ENCODE results near the gene BMX.

The BMX gene

GRCh38 chrX:15500497-15500966 lies at the start of gene BMX:
Gene BMX, plus strand, starts transcription at chrX:15500807. Its CDS starts 7,547 bp downstream, at chrX:15508354.
- no peak for ATAC-seq

DNA sequence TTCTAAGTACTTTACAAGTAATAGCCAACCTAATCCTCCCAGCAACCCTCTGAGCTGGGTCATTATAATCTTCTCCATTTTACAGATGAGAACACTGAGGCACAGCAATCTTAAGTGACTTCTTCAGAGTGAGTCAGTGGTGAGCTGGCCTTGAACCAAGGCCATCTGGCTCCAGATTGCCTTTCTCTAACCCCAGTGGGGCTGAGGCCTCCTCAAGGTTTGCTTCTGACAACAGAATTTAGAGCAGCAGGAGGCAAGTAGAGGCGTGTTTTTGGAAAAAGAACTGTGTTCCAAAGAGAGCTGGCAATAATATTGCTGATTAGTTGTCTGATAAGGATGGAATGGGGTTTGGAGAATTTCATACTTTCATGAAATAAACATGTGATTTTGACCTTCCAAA lies 48.7 kb upstream of the BMX start:
- no peak for ATAC-seq

DNA sequence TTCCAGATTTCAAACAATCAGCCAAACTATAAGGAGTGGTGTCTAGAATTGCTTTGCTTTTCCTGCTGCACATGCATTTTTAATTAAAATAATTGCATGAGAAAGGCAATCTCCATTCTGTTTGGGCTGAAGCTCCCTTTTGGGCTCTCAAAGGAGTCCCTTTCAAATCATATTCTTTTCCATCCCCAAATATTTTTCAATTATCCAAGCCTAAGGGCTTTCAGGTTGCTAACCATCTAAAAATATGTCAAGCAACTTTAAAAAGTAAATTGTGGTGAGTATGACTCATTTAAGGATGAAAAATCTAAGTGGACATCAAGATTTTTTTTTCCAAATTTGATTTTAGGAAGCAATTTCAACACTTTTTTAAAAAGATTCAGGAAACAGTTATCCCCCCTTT lies 35.9 kb upstream of the BMX start:
- no peak for ATAC-seq

DNA sequence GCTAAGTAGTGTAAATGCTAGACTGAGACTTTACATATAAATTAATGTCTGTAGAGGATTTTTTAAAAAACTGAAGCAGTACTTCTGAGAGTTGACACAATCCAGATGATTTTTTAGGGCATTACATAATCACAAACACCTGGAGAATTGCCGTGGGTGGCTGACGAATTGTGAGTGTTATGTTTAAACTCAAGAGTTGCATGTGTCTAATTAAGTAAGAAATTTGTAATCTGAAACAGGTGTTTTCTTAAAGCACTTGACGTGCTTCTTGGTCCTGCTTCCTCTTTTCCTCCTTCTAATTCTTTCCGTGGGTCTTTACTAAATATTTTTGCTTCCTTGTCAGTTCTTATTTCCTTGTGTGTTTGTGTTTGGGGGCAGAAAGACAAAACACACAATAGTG lies 35.3 kb upstream of the BMX start:
- no peak for ATAC-seq

GRCh38 chrX:15465896-15466651 lies 34.5 kb upstream of the BMX start:
- no peak for ATAC-seq

DNA sequence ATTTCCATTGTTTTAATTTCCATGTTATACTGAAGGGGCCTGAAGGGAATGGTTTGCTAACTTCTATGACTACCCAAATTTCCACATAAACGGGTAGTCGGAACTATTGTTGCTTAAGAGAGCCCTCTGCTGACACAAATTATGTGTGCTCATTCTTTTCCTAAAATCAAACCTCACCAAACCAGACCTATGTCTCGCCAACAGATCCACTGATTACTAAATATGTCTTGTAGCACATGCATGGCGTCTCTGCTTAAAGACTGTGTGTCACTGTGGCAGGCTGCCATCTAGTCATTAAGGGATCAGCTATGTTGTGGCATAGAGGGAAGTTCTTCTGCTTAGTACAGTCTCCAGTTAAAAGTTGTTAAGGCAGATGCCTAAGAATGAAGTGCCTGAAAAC lies 32.6 kb upstream of the BMX start:
- ATAC-seq = no peak

- no peak for ATAC-seq
Observed at GRCh38 chrX:15469613-15470012, 31.0 kb upstream of the BMX start.

- ATAC-seq = peak; percentile 66 to 69
Observed at GRCh38 chrX:15471028-15471427, 29.6 kb upstream of the BMX start.

GRCh38 chrX:15472531-15472930 lies 28.1 kb upstream of the BMX start:
- ATAC-seq = no peak

DNA sequence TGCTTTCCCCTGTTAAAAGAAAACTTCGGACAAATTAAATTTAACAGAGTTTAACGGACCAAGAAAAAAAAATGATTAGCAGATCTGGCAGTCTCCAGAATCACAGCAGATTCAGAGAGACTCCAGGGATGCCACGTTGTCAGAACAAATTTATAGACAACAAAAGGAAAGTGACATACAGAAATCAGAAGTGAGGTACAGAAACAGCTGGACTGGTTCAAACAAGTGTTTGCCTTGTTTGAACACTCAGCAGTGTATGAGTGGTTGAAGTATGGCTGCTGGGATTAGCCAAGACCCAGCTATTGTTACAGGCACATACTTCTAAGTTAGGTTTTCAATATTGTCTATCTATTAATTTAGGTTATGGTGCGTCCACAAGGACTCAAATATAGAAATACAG lies 26.6 kb upstream of the BMX start:
- no peak for ATAC-seq

DNA sequence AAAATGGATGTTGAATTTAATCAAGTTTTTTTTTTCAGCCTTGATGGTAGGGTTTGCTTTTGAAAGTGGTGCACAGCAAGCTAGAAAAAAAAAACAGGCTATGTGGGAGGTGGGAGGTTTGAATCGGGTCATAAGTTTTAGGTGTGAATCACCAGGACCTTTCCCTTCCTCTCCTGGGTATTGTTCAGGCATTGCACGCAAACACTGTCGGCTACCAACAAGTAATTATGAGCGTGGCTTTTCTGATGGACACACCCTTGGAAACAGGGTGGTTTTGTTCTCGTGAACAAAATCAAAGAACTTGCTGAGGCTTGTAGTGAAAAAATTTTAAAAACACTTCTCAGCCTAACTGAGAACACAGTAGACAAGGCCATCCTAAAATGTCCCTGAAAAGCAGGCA lies 25.6 kb upstream of the BMX start:
- no peak for ATAC-seq

GRCh38 chrX:15475486-15475885 lies 25.1 kb upstream of the BMX start:
- no peak for ATAC-seq

DNA sequence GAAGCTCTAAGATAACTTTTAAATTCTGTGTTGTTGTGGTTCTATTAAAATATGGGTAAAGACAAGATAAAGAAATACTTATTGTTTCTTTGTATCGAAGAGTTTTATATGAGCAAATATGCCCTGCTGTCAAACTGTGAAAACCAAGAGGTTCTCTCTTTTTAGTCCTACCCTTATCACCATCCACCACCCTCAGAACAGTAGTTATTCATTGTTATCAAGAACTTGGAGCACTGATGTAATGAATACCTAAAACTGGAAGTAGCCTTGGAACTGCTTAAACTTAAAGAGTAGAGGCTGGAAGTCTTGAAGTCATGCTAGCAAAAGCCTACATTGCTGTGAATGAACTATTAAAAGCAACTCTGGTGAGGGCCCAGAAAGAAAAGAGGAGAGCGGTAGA lies 16.7 kb upstream of the BMX start:
- ATAC-seq = no peak

DNA sequence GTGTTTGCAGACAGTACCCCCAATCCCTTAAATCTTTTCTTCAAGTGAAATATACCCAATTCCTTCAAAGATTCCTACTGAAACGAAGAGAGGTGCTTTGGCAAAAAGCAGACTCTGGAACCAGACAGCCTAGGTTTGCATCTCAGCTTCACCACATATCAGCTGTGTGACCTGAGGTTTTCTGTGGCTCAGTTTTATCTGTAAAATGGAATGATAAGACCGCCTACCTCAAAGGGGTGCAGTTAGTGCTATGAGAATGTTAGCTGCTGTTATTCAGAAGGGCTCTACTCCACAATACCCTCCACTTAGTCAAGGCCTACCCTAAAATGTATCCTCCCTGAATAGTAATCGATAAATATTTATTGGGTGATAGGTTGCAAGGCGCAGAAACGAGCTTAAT lies 8.1 kb upstream of the BMX start:
- ATAC-seq = no peak

DNA sequence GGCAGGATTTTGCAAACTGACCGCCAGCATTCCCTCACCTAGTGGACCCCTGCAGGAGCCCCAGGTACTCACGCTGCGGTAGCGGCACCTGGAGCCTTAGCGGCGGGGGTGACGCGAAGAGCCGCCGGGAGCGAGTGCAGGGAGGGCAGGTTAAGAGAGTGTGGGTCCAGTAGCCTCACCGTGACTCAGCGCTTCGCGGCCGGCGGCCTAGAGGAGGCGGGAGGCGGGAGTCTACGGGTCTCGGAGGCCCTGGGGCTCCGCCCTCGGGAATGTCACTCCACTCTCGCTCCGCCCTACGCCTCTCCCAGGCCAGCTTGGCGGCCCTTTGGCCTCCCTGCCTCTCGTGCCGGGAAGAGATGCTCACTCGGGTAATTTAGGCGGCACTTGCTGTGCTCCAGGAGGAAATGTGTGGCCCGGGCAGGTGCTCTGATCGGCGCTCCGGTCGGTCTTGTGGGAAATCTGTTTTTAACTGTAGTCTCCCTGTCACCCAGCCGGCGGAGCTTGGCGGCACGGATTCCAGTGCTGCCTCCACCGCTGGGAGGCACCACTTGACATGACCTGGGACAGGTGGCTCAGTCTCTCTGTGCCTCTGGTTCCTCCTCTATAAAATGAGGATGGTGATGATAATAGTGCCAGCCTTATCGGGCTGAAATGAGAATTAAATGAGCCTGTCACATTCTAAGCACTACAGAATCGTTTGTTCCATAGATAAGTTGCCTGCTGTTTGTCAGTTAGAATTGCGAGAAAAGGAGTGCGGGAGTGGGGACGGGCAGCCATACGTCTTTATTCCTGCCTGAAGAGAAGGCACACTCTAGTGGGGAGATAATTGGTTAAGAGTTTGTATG lies 7.3 kb upstream of the BMX start, which contains the start of gene PIR:
PIR (minus strand) TSS at position 216 of the 845 bp plus-strand sequence. CDS start 2,076 bp downstream, outside the sequence.
- peak; percentile 92 to 93 for ATAC-seq

- ATAC-seq = no peak
Observed at GRCh38 chrX:15495801-15496200, 4.8 kb upstream of the BMX start.

DNA sequence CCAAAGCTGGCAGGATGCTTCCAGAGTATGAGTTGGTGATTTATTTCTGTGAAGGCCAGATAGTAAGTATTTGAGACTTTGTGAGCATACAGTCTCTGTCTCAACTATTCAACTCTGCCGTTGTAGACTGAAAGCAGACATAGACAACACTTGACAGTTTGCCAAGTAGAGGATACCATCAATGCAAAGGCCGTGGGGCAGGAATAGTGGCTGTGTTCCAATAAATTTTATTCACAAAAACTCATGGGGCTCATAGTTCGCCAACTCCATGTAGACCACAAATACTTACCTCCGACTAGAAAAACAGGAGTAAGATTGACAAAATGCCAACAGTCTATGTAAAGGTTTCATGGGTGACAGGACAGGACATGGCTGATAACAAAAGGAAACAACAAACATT lies 3.8 kb upstream of the BMX start:
- no peak for ATAC-seq

DNA sequence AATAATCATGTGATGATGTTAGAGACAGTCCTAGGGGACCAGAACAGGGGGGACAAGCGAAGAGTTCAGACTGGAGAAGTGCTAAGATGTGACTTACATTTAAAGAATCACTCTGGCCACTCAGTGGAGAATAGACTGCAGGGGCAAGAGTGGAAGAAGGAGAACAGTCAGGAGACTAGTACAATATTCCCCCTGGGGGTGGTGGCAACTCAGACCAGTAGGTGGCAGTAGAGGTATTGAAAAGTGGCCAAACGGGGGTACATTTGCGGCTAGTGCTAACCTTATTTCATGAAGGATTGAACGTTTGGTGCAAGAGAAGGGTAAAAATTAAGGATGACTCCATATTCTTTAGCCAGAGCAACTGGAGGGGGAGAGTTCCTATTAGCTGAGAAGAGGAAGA lies 2.7 kb upstream of the BMX start:
- ATAC-seq = no peak

DNA sequence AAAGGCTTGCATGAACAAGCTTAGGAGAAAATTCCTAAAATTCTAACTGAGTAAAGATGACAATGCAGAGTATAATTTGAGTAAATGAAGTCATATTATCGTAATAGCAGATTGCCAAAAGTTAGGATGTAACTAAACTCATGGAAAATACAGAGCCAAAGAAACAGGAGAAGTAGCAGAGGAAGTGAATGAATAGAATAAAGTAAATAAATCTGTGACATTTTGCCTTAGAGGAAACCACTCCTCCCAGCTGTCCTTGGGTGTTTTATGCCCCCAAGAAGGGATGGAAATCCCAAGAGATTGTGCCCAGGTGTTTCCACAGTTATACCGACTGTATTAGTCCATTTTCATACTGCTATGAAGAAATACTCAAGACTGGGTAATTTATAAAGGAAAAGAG lies 1.9 kb upstream of the BMX start:
- ATAC-seq = no peak

DNA sequence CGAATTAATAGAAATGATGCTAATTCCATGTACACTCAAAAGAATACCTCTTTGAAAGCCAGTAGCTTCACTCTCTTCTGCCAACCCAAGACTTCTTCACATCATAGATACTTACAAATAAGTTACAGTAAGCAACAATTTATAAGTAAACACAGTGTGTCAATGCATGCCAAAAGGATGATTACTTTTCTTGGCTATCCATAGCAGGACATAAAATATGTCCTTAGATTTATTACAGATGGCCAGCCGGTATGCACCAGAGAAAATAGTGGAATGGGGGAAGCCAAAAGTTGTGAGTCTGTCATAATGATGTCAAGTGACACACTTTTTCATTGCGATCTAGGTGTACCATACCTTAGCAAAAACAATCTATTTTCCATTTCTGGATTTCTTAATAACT lies 631 bp upstream of the BMX start:
- ATAC-seq = no peak

DNA sequence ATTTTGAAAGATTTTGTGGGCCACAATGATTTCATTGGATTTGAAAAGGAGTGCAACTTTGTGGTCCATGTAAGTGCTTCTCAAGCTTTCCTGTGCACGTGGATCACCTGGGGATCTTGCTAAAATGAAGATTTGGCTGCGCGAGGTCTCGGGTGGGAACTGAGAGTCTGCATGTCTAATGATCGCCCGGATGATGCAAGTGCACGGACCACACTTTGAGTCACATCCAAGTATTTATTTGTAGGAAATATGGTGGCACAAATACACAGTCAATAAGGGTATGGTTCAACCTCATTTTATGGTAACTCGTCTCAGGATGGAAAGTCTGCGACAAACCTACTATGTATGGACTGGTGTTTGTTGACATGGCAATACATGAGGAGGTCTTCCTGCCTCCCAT lies 899 bp downstream of the BMX start:
- ATAC-seq = no peak

- no peak for ATAC-seq
Observed at GRCh38 chrX:15504661-15505060, 4.1 kb downstream of the BMX start.

DNA sequence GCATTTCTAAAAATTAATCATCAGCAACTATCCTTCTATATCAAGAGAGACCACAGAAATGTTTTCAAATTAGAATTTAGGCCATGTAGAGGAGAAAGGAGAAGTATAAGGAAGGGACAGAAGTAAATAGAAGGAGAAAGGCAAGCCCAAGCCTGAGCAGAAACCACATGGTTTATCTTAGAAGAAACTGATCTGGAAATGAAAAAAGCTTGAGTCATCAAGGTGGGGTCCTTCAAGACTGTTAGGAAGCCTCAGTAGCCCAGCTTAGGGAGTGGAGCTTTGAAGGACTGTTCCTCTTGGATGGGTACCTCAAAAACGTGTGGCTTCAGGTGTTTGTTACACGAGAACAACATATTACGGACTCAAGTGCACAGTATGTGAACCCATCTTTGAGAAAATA lies 4.5 kb downstream of the BMX start:
- no peak for ATAC-seq

DNA sequence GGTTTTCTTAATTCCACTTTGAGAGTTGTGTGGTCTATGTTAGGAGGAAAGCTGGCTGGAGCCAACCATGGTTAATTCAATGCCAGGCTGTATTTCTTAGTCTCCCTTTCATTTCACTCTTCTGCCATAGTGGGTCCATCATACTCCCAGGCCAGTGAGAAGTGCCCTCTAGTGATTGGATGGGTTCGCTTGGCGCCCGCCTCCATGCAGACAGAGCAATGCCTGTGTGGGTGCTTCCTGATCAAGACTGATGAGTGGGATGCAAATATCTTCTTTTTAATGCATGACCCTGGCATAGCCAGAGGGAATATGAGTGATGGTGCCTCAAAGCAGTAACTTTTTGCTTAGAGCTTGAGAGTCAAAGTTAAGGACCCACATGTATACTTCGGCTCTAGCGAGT lies 6.4 kb downstream of the BMX start:
- ATAC-seq = no peak

Measured in activated CD4-positive, CD25-positive, alpha-beta regulatory T cell treated with anti-CD3 and anti-CD28 coated beads, Interleukin-2, amount 50 U/mL, for 24 hours (primary cell).